GM12801 (cell line): ENCODE measurements around the gene PLD5.

Source experiments
- TF ChIP-seq, protein P1 (sequence below): IDR thresholded peaks from one replicate; pipeline ENCODE4 v1.5.1; 2011; ENCODE audit warnings: control low read depth; ENCODE audit not compliant: insufficient read length; ENCODE audit errors: extremely low read depth

Gene PLD5

DNA sequence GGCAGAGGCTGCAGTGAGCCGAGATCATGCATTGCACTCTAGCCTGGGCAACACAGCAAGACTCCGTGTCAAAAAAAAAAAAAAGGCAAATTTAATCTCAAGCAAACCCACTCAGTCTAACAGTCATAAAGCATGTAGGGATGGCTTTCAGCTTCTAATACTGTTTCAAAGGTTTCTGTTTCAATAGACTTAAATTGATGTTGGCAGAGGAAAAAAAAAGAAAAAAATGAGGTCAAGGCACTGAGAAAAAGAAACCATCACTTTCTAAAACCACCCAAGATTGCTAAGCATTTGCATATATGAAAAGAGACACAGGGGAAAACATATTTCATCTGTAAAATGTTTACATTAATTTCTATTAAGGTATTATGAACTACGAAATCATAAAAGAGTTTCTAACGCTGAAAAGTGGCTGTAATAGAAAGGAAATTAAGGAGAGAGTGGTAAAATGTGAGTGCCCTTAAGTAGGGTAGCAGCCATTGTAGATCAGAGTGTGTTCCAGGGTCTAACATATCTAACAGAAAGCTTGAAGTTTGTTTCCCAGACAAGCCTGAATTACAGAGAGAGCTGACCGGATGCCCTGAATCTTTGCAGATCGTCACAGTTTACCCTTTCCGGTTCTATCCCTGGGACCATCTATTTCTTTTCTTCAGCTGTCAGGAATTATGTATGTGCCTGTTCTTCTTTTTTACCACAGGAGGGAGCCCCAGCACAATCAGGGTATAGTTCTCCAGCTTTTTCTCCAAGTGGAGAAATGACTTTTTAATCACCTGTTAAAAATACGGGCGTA, 70.0 kb downstream of the PLD5 start:
- TF ChIP-seq, protein P1, sequence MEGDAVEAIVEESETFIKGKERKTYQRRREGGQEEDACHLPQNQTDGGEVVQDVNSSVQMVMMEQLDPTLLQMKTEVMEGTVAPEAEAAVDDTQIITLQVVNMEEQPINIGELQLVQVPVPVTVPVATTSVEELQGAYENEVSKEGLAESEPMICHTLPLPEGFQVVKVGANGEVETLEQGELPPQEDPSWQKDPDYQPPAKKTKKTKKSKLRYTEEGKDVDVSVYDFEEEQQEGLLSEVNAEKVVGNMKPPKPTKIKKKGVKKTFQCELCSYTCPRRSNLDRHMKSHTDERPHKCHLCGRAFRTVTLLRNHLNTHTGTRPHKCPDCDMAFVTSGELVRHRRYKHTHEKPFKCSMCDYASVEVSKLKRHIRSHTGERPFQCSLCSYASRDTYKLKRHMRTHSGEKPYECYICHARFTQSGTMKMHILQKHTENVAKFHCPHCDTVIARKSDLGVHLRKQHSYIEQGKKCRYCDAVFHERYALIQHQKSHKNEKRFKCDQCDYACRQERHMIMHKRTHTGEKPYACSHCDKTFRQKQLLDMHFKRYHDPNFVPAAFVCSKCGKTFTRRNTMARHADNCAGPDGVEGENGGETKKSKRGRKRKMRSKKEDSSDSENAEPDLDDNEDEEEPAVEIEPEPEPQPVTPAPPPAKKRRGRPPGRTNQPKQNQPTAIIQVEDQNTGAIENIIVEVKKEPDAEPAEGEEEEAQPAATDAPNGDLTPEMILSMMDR, result no peak

DNA sequence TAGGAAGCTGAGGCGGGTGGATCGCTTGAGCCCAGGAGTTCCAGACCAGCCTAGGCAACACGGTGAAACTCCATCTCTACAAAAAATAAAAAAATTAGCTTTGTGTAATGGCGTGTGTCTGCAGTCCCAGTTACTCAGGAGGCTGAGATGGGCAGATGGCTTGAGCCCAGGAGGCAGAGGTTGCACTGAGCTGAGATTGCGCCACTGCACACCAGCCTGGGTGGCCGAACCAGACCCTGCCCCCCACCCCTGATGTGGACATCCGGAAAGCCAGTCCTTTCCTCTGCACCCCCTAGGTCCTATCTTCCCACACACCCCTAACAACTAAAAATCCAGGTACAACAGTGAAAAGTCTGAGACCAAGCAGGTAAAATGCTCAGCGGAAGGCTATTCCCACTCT, 71.9 kb downstream of the PLD5 start:
- TF ChIP-seq, protein P1, result no peak

DNA sequence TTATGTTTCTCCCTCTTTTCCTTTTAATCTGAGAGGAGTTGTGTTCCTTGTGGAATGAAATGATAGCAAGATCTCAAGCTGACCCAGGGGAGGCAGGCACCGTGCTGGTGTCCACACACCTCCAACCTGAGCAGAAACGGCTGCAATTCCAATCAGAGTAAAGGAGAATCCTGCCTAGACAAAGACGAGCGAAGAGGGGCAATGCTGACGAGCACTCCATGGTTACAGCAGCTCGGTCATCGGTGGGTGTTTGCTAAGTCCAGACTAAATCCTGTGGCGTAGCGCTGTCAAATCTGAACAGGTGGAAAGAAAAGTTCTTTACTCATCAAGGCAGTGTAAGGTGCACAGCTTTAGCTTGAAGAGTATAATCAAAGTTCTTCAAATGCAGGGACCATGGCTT, 74.8 kb downstream of the PLD5 start:
- TF ChIP-seq, protein P1, result no peak

DNA sequence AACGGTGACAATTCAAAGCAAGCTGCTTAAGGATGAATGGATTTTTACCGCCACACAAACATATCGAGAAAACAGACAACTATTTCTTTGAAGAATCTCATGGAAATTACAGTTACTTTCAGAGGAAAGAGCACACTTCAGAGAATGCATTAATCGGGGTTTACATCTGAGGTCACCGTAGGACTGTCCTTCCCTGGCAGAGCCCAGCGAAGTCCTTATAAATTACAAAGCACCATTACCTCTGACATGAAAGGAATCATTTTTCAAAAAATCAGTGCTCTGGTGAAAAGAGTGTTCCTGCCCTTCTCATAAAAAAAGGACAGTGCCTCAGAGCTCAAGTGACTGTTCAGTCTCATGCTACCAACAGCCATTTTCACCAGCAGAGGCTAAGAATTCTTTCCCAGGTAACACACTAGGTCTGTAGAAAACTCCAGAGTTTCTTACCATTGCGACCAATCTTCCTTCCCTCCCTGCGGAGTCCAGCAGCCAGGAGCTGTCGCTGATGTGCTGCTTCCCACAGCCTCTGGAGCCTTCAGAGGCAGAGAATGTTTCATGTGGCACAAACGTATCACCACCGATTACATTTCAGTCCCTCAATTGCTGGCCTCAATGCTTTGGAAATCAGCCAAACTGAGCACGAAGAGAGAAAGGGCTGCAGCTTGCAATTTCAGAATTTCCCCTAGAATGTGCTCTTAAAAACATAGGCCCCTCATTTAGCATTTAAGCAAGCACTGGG, 75.4 kb downstream of the PLD5 start:
- TF ChIP-seq, protein P1, result no peak

DNA sequence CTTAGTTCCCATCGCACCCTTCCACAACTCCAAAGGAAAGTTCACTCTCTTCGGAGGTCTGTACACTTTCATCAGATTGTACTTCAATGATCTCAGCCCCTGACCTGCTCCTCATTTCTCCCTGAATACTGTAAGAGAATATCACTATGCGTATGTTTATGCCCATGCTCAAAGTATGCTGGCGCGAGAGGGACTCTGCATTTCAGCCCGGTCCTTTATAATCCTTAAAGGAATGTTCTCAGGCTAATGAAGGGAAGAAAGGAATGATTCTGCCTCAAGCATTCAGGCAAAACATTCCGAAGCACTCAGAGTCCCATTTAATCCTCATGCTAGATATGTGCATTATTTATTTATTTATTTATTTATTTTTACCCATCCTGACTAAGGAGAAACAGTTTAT, 76.8 kb downstream of the PLD5 start:
- TF ChIP-seq, protein P1, result no peak

DNA sequence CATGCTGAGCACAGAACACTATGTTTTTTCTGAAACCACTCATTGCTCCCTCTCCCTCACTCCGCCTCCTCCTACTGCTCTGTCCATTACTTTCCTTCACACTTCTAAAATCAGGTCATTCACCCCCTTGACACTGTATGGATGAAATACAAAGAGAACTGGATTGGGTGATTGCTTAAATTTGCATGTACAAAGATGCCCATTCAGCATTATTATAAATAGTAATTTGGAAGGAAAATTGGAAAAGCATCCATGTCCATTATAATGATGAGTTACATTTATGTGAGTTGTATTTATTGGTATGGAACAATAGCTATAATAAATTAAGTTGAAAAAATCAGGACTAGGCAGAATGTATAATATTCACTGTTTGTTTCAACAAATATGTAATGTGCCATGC, 83.7 kb downstream of the PLD5 start:
- TF ChIP-seq, protein P1, result no peak

DNA sequence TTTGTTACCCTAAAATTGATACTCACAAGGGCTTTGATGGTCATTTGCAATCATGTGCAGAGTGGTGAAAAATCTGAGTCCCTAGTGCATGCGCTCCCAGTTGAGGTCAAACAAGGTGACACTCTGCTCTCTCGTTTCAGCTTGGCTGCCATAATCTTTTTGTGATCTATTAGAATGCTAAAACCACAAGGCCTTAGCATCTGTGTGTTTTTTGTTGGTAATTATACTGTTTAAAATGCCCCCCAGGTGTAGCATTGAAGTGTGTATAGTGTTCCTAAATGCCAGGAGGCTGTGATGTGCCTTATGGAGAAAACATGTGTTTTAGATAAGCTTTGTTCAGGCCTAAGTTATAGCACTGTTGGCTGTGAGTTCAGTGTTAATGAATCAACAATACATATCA, 89.3 kb downstream of the PLD5 start:
- TF ChIP-seq, protein P1, result no peak
